Transverse colon (tissue), 4 donors: Measurements from ENCODE around the gene PGGT1B. TPM values are rescaled to one million over a fixed set of nuclear protein-coding genes. Genes with fewer than 3 reads are reported as not detected.

Experiments used
- DNase-seq: peaks from one replicate; pipeline ENCODE4 v3.0.0-alpha.2; 2019
- H3K27ac ChIP-seq, 4 donors: fragments of 200-600 bp; sonication (generic); 2 replicates each; pipeline ENCODE4 v1.5.1; 2016 to 2018; ENCODE audit warnings: inconsistent platforms in 4 of 4
- H3K27me3 ChIP-seq: fragments of 200-600 bp; sonication (generic); 2 replicates; pipeline ENCODE4 v1.5.1; 2017; ENCODE audit warnings: inconsistent platforms
- H3K36me3 ChIP-seq, 4 donors: fragments of 200-600 bp; sonication (generic); 2 replicates each; pipeline ENCODE4 v1.5.1; 2017 to 2019; ENCODE audit warnings: inconsistent platforms in 4 of 4
- H3K4me1 ChIP-seq, 4 donors: fragments of 200-600 bp; sonication (generic); 2 replicates each; pipeline ENCODE4 v1.5.1; 2017 to 2020; ENCODE audit warnings: inconsistent platforms in 4 of 4
- H3K4me3 ChIP-seq, 4 donors: fragments of 200-600 bp; sonication (generic); 1 replicate in 1 of 4; 2 replicates in 3 of 4; pipeline versions ENCODE4 v1.5.1 to v1.6.1; 2017 to 2019; ENCODE audit warnings: inconsistent platforms in 4 of 4
- H3K9me3 ChIP-seq, 2 donors: fragments of 200-600 bp; sonication (generic); 2 replicates each; pipeline ENCODE4 v1.5.1; 2017 to 2019; ENCODE audit warnings: inconsistent platforms in 2 of 2
- EP300 ChIP-seq: sonication (generic); formaldehyde crosslinking; IDR thresholded peaks from one replicate; pipeline ENCODE4 v1.6.1; 2017; ENCODE audit warnings: antibody characterized with exemption, low read depth
- POLR2A ChIP-seq: fragments of 450-650 bp; IDR thresholded peaks from one replicate; pipeline ENCODE4 v1.6.1; 2016; ENCODE audit warnings: antibody characterized with exemption, mild to moderate bottlenecking, moderate library complexity
- POLR2AphosphoS5 ChIP-seq, 3 donors: sonication (generic); formaldehyde crosslinking; IDR thresholded peaks; one replicate each; pipeline ENCODE4 v1.6.1; 2016; ENCODE audit warnings: antibody characterized with exemption in 3 of 3
- WGBS, 2 donors: methylation state at CpG; one replicate each; pipeline ENCODE4 v1.1.5; 2018; ENCODE audit warnings: low coverage in 1 of 2; 5-methylcytosine and 5-hydroxymethylcytosine counted together
- in situ Hi-C, 4 donors: fragments of 200-750 bp; cut with MboI; loops; one replicate each; pipeline versions ENCODE4 v1.15.0 to v1.15.1; 2017; ENCODE audit warnings: low sequenced_read_pairs in 3 of 4, low pct_ligation_motif_present in 1 of 4, low pct_unique_long_range_greater_than_20kb in 1 of 4
- intact Hi-C: fragments of 100-400 bp; cut with DNase I; formaldehyde crosslinking; loops from one replicate; pipeline ENCODE4 v1.15.1; 2023; ENCODE audit warnings: low total_unique reads
- small RNA-seq, 4 donors: library from RNA; depleted of rRNA; stranded (forward); fragments of <200 nt; gene quantifications; one replicate each; pipeline ENCODE3, GENCODE V24; 2016
- total RNA-seq, 4 donors: library from RNA; depleted of rRNA; stranded (reverse); fragments of >200 nt; gene quantifications; one replicate each; pipeline ENCODE4 v1.1.0, GENCODE V29; 2016
- TF ChIP-seq, protein P1 (sequence below), 5 experiments: fragments of 200-600 bp in 3 of 5; fragments of 450-650 bp in 2 of 5; sonication (generic) in 3 of 5; IDR thresholded peaks; 1 replicate in 2 of 5; 2 replicates in 3 of 5; pipeline ENCODE4 v1.5.1; 2016 to 2017; ENCODE audit warnings: antibody characterized with exemption in 5 of 5, inconsistent platforms in 3 of 5, mild to moderate bottlenecking in 2 of 5, moderate library complexity in 1 of 5

Gene PGGT1B
- total RNA-seq, 4 donors from 2014 or later = 3.4 to 26.4 (median 12.8) TPM

DNA sequence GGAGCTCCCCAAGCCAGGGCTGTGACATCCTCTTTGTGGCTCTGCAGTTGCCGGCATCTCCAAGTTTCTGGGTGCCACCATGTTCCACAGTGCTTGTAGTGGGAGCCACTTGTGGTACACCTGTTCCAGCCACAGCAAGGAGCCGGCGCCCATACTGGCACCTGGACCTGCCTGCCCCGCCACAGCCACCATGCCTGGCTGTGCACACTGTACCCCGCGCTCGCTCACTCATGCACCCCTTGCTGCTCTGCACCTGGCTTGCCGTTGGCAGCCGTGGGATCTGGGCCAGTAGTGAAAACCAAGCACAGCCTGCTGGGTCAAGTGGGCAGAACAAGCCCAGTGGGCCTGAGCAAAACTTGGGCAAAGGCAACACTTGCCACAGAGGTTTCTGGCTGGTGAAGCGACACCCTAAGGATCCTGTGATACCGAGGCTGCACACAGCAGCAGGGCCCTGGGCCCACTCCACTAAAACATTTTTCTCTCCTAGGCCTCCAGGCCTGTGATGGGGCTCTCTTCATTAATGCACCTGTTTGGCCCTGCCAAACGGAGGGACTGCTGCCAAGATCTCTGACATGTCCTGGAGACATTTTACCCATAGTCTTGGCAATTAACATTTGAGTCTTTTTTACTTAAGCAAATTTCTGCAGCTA, 95.8 kb downstream of the PGGT1B start:
- in situ Hi-C loops (no loop called here), intact Hi-C loops (no loop called here)
- Histone ChIP-seq H3K36me3 (no peaks in the 10 kb centered on the region), H3K4me1 (peaks cover 0 to 22% (median 11%) of the 10 kb centered on the region in 4 donors), H3K27ac (no peak overlapping the region), H3K4me3 (no peak overlapping the region), H3K9me3 (no peaks in the 10 kb centered on the region), H3K27me3 (peaks cover 41% of the 10 kb centered on the region)
- no peak for DNase-seq
- TF ChIP-seq EP300 = no peak
- TF ChIP-seq POLR2AphosphoS5 (IDR thresholded peaks at IDR 0.05) = no peak
- TF ChIP-seq, protein P1, sequence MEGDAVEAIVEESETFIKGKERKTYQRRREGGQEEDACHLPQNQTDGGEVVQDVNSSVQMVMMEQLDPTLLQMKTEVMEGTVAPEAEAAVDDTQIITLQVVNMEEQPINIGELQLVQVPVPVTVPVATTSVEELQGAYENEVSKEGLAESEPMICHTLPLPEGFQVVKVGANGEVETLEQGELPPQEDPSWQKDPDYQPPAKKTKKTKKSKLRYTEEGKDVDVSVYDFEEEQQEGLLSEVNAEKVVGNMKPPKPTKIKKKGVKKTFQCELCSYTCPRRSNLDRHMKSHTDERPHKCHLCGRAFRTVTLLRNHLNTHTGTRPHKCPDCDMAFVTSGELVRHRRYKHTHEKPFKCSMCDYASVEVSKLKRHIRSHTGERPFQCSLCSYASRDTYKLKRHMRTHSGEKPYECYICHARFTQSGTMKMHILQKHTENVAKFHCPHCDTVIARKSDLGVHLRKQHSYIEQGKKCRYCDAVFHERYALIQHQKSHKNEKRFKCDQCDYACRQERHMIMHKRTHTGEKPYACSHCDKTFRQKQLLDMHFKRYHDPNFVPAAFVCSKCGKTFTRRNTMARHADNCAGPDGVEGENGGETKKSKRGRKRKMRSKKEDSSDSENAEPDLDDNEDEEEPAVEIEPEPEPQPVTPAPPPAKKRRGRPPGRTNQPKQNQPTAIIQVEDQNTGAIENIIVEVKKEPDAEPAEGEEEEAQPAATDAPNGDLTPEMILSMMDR (IDR thresholded peaks at IDR 0.05) = no peak
- TF ChIP-seq POLR2A = no peak
- 96% methylated on average over 12 of the region's 12 CpGs; no CpG with 5 or more reads in 1 of the 2 donors for WGBS, 2 donors

DNA sequence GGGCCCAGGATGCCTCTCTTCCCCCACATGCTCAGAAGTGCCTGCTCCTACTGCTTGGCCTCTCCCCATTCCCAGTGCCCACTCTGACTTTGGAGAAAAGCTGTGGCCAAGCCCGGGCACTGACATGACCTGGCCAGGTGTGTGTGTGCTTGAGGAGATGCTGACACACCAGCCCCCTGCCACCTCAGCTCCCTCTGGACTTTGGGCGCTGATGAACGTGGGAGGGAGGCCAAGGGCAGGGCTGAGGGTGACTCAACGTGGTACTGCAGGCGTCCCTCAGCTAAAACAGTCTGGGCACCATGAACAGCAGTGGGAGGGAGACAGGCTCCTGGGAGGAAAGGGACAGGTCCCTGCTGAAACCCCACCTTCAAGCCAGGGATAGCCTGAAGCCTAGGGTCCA, 96.9 kb downstream of the PGGT1B start:
- intact Hi-C loops (no loop called here), in situ Hi-C loops (no loop called here)
- Histone ChIP-seq H3K4me3 (no peak overlapping the region), H3K9me3 (no peaks in the 10 kb centered on the region), H3K27ac (no peak overlapping the region), H3K27me3 (peaks cover 34% of the 10 kb centered on the region), H3K36me3 (no peaks in the 10 kb centered on the region), H3K4me1 (peaks cover 0 to 14% (median 8%) of the 10 kb centered on the region in 4 donors)
- 86% methylated on average over 5 of the region's 5 CpGs; no CpG with 5 or more reads in 1 of the 2 donors for WGBS, 2 donors
- TF ChIP-seq, protein P1 (IDR thresholded peaks at IDR 0.05) = no peak
- TF ChIP-seq POLR2A (no peak), POLR2AphosphoS5 (IDR thresholded peaks at IDR 0.05) (no peak), EP300 (no peak)
- DNase-seq = no peak

DNA sequence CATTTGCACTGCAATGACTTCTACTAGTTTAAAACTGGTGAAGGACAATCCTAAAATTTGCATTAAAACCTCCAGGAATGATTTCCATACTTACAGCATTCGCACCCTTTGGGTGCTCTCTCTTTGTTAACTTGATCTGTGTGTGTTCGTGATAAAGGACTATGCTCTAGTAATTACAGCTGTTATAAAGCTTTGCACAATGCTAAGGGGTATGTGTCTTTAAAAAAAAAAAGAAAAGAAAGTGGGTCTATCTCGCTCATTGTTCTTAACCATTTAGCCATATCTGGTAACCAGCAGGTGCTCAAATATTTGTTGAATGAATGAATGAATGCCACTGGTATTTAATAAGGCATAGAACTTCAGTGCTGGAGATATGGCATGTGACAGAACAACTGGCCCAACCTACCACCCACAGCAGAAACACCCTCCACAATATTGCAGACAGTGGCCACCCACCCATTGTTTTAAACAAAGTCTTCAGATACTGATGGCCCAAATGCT, 101.7 kb downstream of the PGGT1B start:
- H3K4me3 ChIP-seq = no peak overlapping the region
- intact Hi-C loops = no loop called here
- no peaks in the 10 kb centered on the region for H3K9me3 ChIP-seq
- H3K27me3 ChIP-seq = no peaks in the 10 kb centered on the region
- no peaks in the 10 kb centered on the region for H3K36me3 ChIP-seq
- DNase-seq = no peak
- H3K4me1 ChIP-seq = no peaks in the 10 kb centered on the region
- 68 to 93% methylated on average over 3 of the region's 3 CpGs for WGBS, 2 donors
- in situ Hi-C loops = no loop called here
- no peak overlapping the region for H3K27ac ChIP-seq
- TF ChIP-seq POLR2AphosphoS5 (IDR thresholded peaks at IDR 0.05) (no peak), EP300 (no peak), POLR2A (no peak)
- TF ChIP-seq, protein P1 (IDR thresholded peaks at IDR 0.05) = no peak

Small RNA genes within 50 kb of the gene (small RNA-seq; reads per million reads assigned to genes)
- 0 to 0.14 (median 0) reads per million in 4 donors for gene HMGN1P15

Other genes starting within 250 kb of the PGGT1B start
- 10 to 100 TPM; 30.8 to 69.1 (median 38.2) TPM for gene TRIM36, start 93.0 kb downstream of the PGGT1B start, total RNA-seq
- 10 to 100 TPM; 15.7 to 22.4 (median 20.5) TPM for gene CCDC112, start 33.8 kb upstream of the PGGT1B start, total RNA-seq